Adrenal gland (tissue), 5 donors: ENCODE results near the gene UBAC2.

Source experiments
- POLR2A ChIP-seq, 2 donors: fragments of 450-650 bp; IDR thresholded peaks; one replicate each; pipeline ENCODE4 v1.6.1; 2017; ENCODE audit warnings: antibody characterized with exemption in 2 of 2, mild to moderate bottlenecking in 2 of 2, moderate library complexity in 1 of 2
- TF ChIP-seq, protein P1 (sequence below), 6 experiments: fragments of 450-650 bp in 4 of 6; fragments of 200-600 bp in 2 of 6; sonication (generic) in 1 of 6; IDR thresholded peaks; 1 replicate in 5 of 6; 2 replicates in 1 of 6; pipeline versions ENCODE4 v1.5.1 to v1.8.0; 2016 to 2021; ENCODE audit warnings: antibody characterized with exemption in 6 of 6, mild to moderate bottlenecking in 2 of 6, moderate library complexity in 1 of 6
- donor health status: DM: no; HTN: no; CAD: no.

DNA sequence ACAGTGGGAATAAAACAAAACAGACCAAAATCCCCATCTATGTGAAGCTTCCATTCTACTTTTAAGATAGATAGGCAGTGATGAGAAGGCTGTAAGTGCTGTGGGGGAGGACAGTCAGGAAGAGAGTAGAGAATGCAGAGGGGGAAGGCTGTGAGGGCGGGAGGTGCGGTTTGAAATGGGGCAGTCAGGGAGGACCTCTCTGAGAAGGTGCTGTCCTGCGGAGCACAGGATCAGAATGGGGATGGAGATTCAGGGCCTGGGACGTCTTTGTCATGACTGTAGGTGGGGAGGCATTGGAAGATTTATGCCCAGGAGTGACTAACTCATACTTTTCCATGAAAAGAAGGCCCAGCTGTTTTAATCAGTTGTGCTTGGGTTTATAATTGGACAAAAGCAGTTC is 110.5 kb downstream of the UBAC2 start:
- TF ChIP-seq, protein P1, sequence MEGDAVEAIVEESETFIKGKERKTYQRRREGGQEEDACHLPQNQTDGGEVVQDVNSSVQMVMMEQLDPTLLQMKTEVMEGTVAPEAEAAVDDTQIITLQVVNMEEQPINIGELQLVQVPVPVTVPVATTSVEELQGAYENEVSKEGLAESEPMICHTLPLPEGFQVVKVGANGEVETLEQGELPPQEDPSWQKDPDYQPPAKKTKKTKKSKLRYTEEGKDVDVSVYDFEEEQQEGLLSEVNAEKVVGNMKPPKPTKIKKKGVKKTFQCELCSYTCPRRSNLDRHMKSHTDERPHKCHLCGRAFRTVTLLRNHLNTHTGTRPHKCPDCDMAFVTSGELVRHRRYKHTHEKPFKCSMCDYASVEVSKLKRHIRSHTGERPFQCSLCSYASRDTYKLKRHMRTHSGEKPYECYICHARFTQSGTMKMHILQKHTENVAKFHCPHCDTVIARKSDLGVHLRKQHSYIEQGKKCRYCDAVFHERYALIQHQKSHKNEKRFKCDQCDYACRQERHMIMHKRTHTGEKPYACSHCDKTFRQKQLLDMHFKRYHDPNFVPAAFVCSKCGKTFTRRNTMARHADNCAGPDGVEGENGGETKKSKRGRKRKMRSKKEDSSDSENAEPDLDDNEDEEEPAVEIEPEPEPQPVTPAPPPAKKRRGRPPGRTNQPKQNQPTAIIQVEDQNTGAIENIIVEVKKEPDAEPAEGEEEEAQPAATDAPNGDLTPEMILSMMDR (IDR thresholded peaks at IDR 0.05), result no peak
- TF ChIP-seq POLR2A (IDR thresholded peaks at IDR 0.05), result no peak
